DOHH2 (cell line): Measurements from ENCODE around the gene AKAP13.

ENCODE experiments used
- CTCF ChIP-seq: fragments of 200-600 bp; sonication (generic); IDR thresholded peaks from one replicate; pipeline ENCODE4 v1.5.1; 2014; ENCODE audit warnings: antibody characterized with exemption, mild to moderate bottlenecking, low read depth, low read length; ENCODE audit not compliant: poor library complexity, severe bottlenecking
- EZH2phosphoT487 ChIP-seq: fragments of 200-600 bp; sonication (generic); IDR thresholded peaks from 2 replicates; pipeline ENCODE4 v1.6.1; 2017; ENCODE audit warnings: borderline replicate concordance, mild to moderate bottlenecking, antibody characterized with exemption, low read length, moderate library complexity, mixed read lengths

- TF ChIP-seq CTCF, result no peak
- no peak for TF ChIP-seq EZH2phosphoT487
Observed at GRCh38 chr15:85408270-85408746, 27.9 kb downstream of the AKAP13 start.
